Fibroblast of villous mesenchyme (primary cell): ENCODE data around the gene SPDYC. TPM values are rescaled to one million over a fixed set of nuclear protein-coding genes. Genes with fewer than 3 reads are reported as not detected.

Experiments used
- DNase-seq: peaks from one replicate; pipeline ENCODE4 v3.0.0-alpha.2; 2010; ENCODE audit warnings: low read depth
- H3K4me3 ChIP-seq: 2 replicates; pipeline ENCODE4 v1.5.1; 2011; ENCODE audit warnings: low read depth, mild to moderate bottlenecking, low read length
- CTCF ChIP-seq: IDR thresholded peaks from 2 replicates; pipeline ENCODE4 v1.5.1; 2012; ENCODE audit warnings: low read depth, mild to moderate bottlenecking, low read length; ENCODE audit not compliant: insufficient read depth
- total RNA-seq: library from RNA; depleted of rRNA; stranded (reverse); fragments of >200 nt; gene quantifications from 2 replicates; pipeline ENCODE4 v1.2.3, GENCODE V29; 2012

Gene SPDYC
- total RNA-seq, 1 donor: not detected

GRCh38 chr11:65150509-65151299 is 19.3 kb upstream of the SPDYC start:
- H3K4me3 ChIP-seq: no peak overlapping the region
- DNase-seq: peak; percentile 76
- TF ChIP-seq CTCF: no peak

- no peak overlapping the region for H3K4me3 ChIP-seq
- TF ChIP-seq CTCF: no peak
- no peak for DNase-seq
Measured at GRCh38 chr11:65151331-65151899, 18.6 kb upstream of the SPDYC start.

GRCh38 chr11:65152122-65152521 is 17.9 kb upstream of the SPDYC start:
- no peak overlapping the region for H3K4me3 ChIP-seq
- TF ChIP-seq CTCF: no peak
- DNase-seq: no peak

- H3K4me3 ChIP-seq: no peak overlapping the region
- DNase-seq: no peak
- TF ChIP-seq CTCF: no peak
Measured at GRCh38 chr11:65156256-65156655, 13.8 kb upstream of the SPDYC start.

GRCh38 chr11:65156926-65157325 is 13.1 kb upstream of the SPDYC start:
- no peak for DNase-seq
- no peak overlapping the region for H3K4me3 ChIP-seq
- no peak for TF ChIP-seq CTCF

- no peak overlapping the region for H3K4me3 ChIP-seq
- TF ChIP-seq CTCF: no peak
- no peak for DNase-seq
Measured at GRCh38 chr11:65157336-65157735, 12.7 kb upstream of the SPDYC start.

- no peak overlapping the region for H3K4me3 ChIP-seq
- DNase-seq: no peak
- no peak for TF ChIP-seq CTCF
Measured at GRCh38 chr11:65159012-65159411, 11.0 kb upstream of the SPDYC start.
